H9 (cell line): ENCODE results near the gene HMX1. TPM values are rescaled to one million over a fixed set of nuclear protein-coding genes. Genes with fewer than 3 reads are reported as not detected.

Experiments
- DNase-seq: peaks from one replicate; pipeline ENCODE4 v3.0.0-alpha.2; 2017
- H2AFZ ChIP-seq: one replicate; pipeline ENCODE4 v1.6.1; 2013; ENCODE audit warnings: mild to moderate bottlenecking, low read length, control low read depth, moderate library complexity
- H2AK5ac ChIP-seq: 2 replicates; pipeline ENCODE4 v1.6.1; 2013; ENCODE audit warnings: low read length, control low read depth, mixed read lengths; ENCODE audit not compliant: insufficient read length
- H2BK120ac ChIP-seq: one replicate; pipeline ENCODE4 v1.6.1; 2013; ENCODE audit warnings: low read depth, mild to moderate bottlenecking, low read length, control low read depth, inconsistent platforms; ENCODE audit not compliant: poor library complexity, severe bottlenecking
- H2BK12ac ChIP-seq: 2 replicates; pipeline ENCODE4 v1.6.1; 2013; ENCODE audit warnings: low read length, control low read depth, mixed read lengths, low read depth; ENCODE audit not compliant: insufficient read length
- H2BK15ac ChIP-seq: 2 replicates; pipeline ENCODE4 v1.6.1; 2013; ENCODE audit warnings: low read depth, low read length, control low read depth
- H2BK20ac ChIP-seq: one replicate; pipeline ENCODE4 v1.6.1; 2013; ENCODE audit warnings: low read depth, mild to moderate bottlenecking, low read length, control low read depth, inconsistent platforms; ENCODE audit not compliant: poor library complexity, severe bottlenecking
- H2BK5ac ChIP-seq: 2 replicates; pipeline ENCODE4 v1.6.1; 2013; ENCODE audit warnings: low read length, control low read depth, mixed read lengths; ENCODE audit not compliant: insufficient read length
- H3K14ac ChIP-seq: 2 replicates; pipeline ENCODE4 v1.6.1; 2013; ENCODE audit warnings: low read length, control low read depth; ENCODE audit not compliant: insufficient read depth
- H3K18ac ChIP-seq: 2 replicates; pipeline ENCODE4 v1.6.1; 2013; ENCODE audit warnings: low read depth, mild to moderate bottlenecking, mixed read lengths, low read length, control low read depth; ENCODE audit not compliant: insufficient read length
- H3K23ac ChIP-seq: 2 replicates; pipeline ENCODE4 v1.6.1; 2013; ENCODE audit warnings: low read length, control low read depth, mixed read lengths, low read depth; ENCODE audit not compliant: insufficient read length
- H3K23me2 ChIP-seq: 2 replicates; pipeline ENCODE4 v1.6.1; 2013; ENCODE audit warnings: low read depth, mild to moderate bottlenecking, mixed read lengths, low read length, control low read depth; ENCODE audit not compliant: insufficient read length, poor library complexity, severe bottlenecking
- H3K27ac ChIP-seq: 2 replicates; pipeline ENCODE4 v1.5.1; 2013; ENCODE audit warnings: low read length, control low read depth, mixed read lengths, low read depth; ENCODE audit not compliant: insufficient read length
- H3K27me3 ChIP-seq: 2 replicates; pipeline ENCODE4 v1.6.1; 2013; ENCODE audit warnings: low read length, control low read depth, inconsistent platforms; ENCODE audit not compliant: insufficient read depth
- H3K4ac ChIP-seq: 2 replicates; pipeline ENCODE4 v1.6.1; 2013; ENCODE audit warnings: low read depth, mild to moderate bottlenecking, control low read depth, inconsistent platforms, low read length, moderate library complexity
- H3K4me1 ChIP-seq: 2 replicates; pipeline ENCODE4 v1.6.1; 2013; ENCODE audit warnings: low read length, control low read depth, inconsistent platforms; ENCODE audit not compliant: insufficient read depth
- H3K4me2 ChIP-seq: 2 replicates; pipeline ENCODE4 v1.6.1; 2013; ENCODE audit warnings: low read length, control low read depth, mixed read lengths; ENCODE audit not compliant: insufficient read length, insufficient read depth
- H3K56ac ChIP-seq: 2 replicates; pipeline ENCODE4 v1.6.1; 2013; ENCODE audit warnings: low read depth, mild to moderate bottlenecking, mixed read lengths, low read length, control low read depth; ENCODE audit not compliant: insufficient read length
- H3K79me1 ChIP-seq: 2 replicates; pipeline ENCODE4 v1.6.1; 2013; ENCODE audit warnings: low read depth, mild to moderate bottlenecking, moderate library complexity, low read length, control low read depth, inconsistent platforms; ENCODE audit not compliant: insufficient read depth, poor library complexity, severe bottlenecking
- H3K79me2 ChIP-seq: 2 replicates; pipeline ENCODE4 v1.6.1; 2013; ENCODE audit warnings: low read length, control low read depth, inconsistent platforms; ENCODE audit not compliant: insufficient read depth
- H3K9ac ChIP-seq: 2 replicates; pipeline ENCODE4 v1.6.1; 2013; ENCODE audit warnings: low read length, control low read depth, mixed read lengths; ENCODE audit not compliant: insufficient read length; ENCODE audit errors: extremely low read depth
- H3K9me3 ChIP-seq: one replicate; pipeline ENCODE4 v1.6.1; 2013; ENCODE audit warnings: low read depth, low read length, inconsistent platforms; ENCODE audit not compliant: control insufficient read depth
- H3T11ph ChIP-seq: one replicate; pipeline ENCODE4 v1.6.1; 2013; ENCODE audit warnings: mild to moderate bottlenecking, low read length, control low read depth, inconsistent platforms
- H4K20me1 ChIP-seq: one replicate; pipeline ENCODE4 v1.6.1; 2013; ENCODE audit not compliant: control insufficient read depth, insufficient read length, insufficient read depth
- H4K5ac ChIP-seq: 2 replicates; pipeline ENCODE4 v1.6.1; 2013; ENCODE audit warnings: low read depth, mild to moderate bottlenecking, mixed read lengths, low read length, control low read depth; ENCODE audit not compliant: insufficient read length
- H4K8ac ChIP-seq: replicated peaks from 2 replicates; pipeline ENCODE4 v1.6.1; 2013; ENCODE audit warnings: low read length, control low read depth, mixed read lengths, low read depth; ENCODE audit not compliant: insufficient read length
- H4K91ac ChIP-seq: 2 replicates; pipeline ENCODE4 v1.6.1; 2013; ENCODE audit warnings: low read depth, mild to moderate bottlenecking, moderate library complexity, mixed read lengths, low read length, control low read depth; ENCODE audit not compliant: insufficient read length
- H3K27ac Mint-ChIP-seq, 3 experiments: 2 replicates in 2 of 3; 3 replicates in 1 of 3; pipeline ENCODE4 v1.8.0; 2020 to 2021; ENCODE audit warnings: mixed read lengths in 3 of 3, mild to moderate bottlenecking in 1 of 3, moderate library complexity in 1 of 3
- H3K27me3 Mint-ChIP-seq: 2 replicates; pipeline ENCODE4 v1.8.0; 2021; ENCODE audit warnings: low read depth, mild to moderate bottlenecking, moderate library complexity, mixed read lengths
- H3K36me3 Mint-ChIP-seq, 3 experiments: 2 replicates in 2 of 3; 3 replicates in 1 of 3; pipeline ENCODE4 v1.8.0; 2020 to 2021; ENCODE audit warnings: low read depth in 3 of 3, mixed read lengths in 3 of 3; ENCODE audit not compliant: insufficient read depth in 1 of 3
- H3K4me1 Mint-ChIP-seq, 2 experiments: 2 replicates each; pipeline ENCODE4 v1.8.0; 2020; ENCODE audit warnings: mixed read lengths in 2 of 2
- H3K4me3 Mint-ChIP-seq, 2 experiments: 2 replicates in 1 of 2; 3 replicates in 1 of 2; pipeline ENCODE4 v1.8.0; 2020 to 2021; ENCODE audit warnings: mild to moderate bottlenecking in 2 of 2, mixed read lengths in 2 of 2, moderate library complexity in 1 of 2
- H3K9me3 Mint-ChIP-seq, 2 experiments: 2 replicates in 1 of 2; 3 replicates in 1 of 2; pipeline ENCODE4 v1.8.0; 2020; ENCODE audit warnings: mild to moderate bottlenecking in 2 of 2, mixed read lengths in 2 of 2, moderate library complexity in 1 of 2
- WGBS: extraction: QIAGEN DNeasy Blood & Tissue Kit; methylation state at CpG from one replicate; pipeline ENCODE4 v1.1.7; 2013; ENCODE audit warnings: missing lambda C conversion rate, low lambda C conversion rate, mixed read lengths; ENCODE audit not compliant: insufficient read length; ENCODE audit errors: extremely low coverage; 5-methylcytosine and 5-hydroxymethylcytosine counted together
- total RNA-seq: library from RNA; stranded (reverse); gene quantifications from 2 replicates; pipeline ENCODE4 v1.2.1, GENCODE V29; 2021
- TF ChIP-seq, protein P1 (sequence below): fragments of 200-600 bp; sonication (generic); conservative IDR thresholded peaks from 3 replicates; pipeline ENCODE4 v1.8.0; 2021; ENCODE audit warnings: antibody characterized with exemption, mild to moderate bottlenecking

The HMX1 gene
- total RNA-seq, 1 experiment from 2014 or later: 0.26 TPM

DNA sequence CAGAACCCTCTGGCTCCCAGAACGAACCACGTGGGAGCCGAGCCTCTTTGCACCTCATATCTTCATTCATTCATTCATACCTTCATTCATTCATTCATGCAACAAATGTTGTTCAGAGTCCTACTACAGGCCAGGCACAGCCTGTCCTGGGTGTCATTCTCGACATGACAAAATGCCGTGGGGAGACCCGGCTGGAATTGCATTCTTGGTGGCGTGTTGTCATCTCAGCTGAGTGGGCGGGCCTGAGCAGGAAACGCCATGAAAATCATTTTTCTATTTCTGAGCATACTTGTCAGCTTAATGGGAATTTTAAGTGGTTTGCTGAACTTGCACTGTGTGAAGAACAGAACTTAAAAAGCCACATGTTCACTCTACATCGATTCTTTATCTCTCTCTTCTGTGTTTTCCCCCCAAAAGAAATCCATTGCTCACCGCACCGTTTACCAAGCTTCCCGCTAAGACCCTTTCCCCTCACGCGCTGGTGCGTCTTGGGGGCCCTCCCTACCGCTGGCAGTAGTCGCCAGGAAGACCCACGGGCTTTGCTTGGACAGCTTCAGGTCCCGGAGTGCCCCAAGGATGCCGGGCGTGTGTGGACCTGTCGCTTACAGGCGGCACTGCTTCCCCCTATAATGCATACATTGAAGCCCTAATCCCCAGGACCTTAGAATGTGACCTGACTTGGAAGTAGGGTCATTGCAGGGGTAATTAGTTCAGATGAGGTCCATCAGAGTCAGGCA lies 41.6 kb upstream of the HMX1 start:
- no peak overlapping the region for H2BK5ac ChIP-seq
- WGBS: no CpG with 5 or more reads among the region's 24 CpGs
- DNase-seq: no peak

More for the DNA sequence above, 41.6 kb upstream of the HMX1 start:
- H2AK5ac ChIP-seq: no peak overlapping the region
- H2BK120ac ChIP-seq: no peak overlapping the region
- no peaks in the 10 kb centered on the region for H3K23me2 ChIP-seq
- TF ChIP-seq, protein P1, sequence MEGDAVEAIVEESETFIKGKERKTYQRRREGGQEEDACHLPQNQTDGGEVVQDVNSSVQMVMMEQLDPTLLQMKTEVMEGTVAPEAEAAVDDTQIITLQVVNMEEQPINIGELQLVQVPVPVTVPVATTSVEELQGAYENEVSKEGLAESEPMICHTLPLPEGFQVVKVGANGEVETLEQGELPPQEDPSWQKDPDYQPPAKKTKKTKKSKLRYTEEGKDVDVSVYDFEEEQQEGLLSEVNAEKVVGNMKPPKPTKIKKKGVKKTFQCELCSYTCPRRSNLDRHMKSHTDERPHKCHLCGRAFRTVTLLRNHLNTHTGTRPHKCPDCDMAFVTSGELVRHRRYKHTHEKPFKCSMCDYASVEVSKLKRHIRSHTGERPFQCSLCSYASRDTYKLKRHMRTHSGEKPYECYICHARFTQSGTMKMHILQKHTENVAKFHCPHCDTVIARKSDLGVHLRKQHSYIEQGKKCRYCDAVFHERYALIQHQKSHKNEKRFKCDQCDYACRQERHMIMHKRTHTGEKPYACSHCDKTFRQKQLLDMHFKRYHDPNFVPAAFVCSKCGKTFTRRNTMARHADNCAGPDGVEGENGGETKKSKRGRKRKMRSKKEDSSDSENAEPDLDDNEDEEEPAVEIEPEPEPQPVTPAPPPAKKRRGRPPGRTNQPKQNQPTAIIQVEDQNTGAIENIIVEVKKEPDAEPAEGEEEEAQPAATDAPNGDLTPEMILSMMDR: no peak
- H3K27me3 ChIP-seq: no peaks in the 10 kb centered on the region
- H4K20me1 ChIP-seq: peaks cover 3% of the 10 kb centered on the region
- Mint-ChIP-seq H3K4me1 (no peaks in the 10 kb centered on the region), H3K4me3 (no peak overlapping the region), H3K27ac (no peak overlapping the region), H3K36me3 (no peaks in the 10 kb centered on the region), H3K9me3 (no peaks in the 10 kb centered on the region), H3K27me3 (peaks cover 33% of the 10 kb centered on the region)
- no peak overlapping the region for H3K23ac ChIP-seq
- no peak overlapping the region for H4K91ac ChIP-seq
- H3K18ac ChIP-seq: no peak overlapping the region
- no peak overlapping the region for H3K14ac ChIP-seq
- H4K5ac ChIP-seq: no peak overlapping the region
- no peak overlapping the region for H2BK15ac ChIP-seq
- H3T11ph ChIP-seq: no peak overlapping the region
- no peaks in the 10 kb centered on the region for H3K79me2 ChIP-seq
- H3K4me1 ChIP-seq: no peaks in the 10 kb centered on the region
- no peak overlapping the region for H3K4ac ChIP-seq
- no peak overlapping the region for H3K56ac ChIP-seq
- no peak overlapping the region for H3K27ac ChIP-seq
- no peak overlapping the region for H2BK20ac ChIP-seq
- H3K9me3 ChIP-seq: no peaks in the 10 kb centered on the region
- H2AFZ ChIP-seq: no peak overlapping the region
- H3K4me2 ChIP-seq: no peak overlapping the region
- H3K9ac ChIP-seq: no peak overlapping the region
- H2BK12ac ChIP-seq: no peak overlapping the region
- no peak overlapping the region for H4K8ac ChIP-seq
- no peaks in the 10 kb centered on the region for H3K79me1 ChIP-seq
